SK-N-MC (cell line): ENCODE measurements around the gene ITGA8.
A peak's percentile ranks its signal among the peaks of the same experiment; 100 is the strongest.

Source experiments
- DNase-seq: peaks from one replicate; pipeline ENCODE4 v3.0.0-alpha.2; 2011; ENCODE audit warnings: low read depth, low spot score
- H3K27ac ChIP-seq: fragments of 200-600 bp; sonication (generic); 2 replicates; pipeline ENCODE4 v1.5.1; 2016; ENCODE audit warnings: mixed run types
- H3K36me3 ChIP-seq: fragments of 200-600 bp; sonication (generic); 2 replicates; pipeline ENCODE4 v1.6.1; 2017; ENCODE audit warnings: antibody characterized with exemption, low read length, mixed read lengths; ENCODE audit not compliant: insufficient read depth
- H3K4me3 ChIP-seq: fragments of 200-600 bp; sonication (generic); 2 replicates; pipeline ENCODE4 v1.5.1; 2016
- H3K9ac ChIP-seq: fragments of 200-600 bp; sonication (generic); 2 replicates; pipeline ENCODE4 v1.8.0; 2017; ENCODE audit warnings: mixed run types, mixed read lengths; ENCODE audit not compliant: insufficient read length
- H3K9me3 ChIP-seq: fragments of 200-600 bp; sonication (generic); 2 replicates; pipeline ENCODE4 v1.6.1; 2017; ENCODE audit warnings: low read depth, mild to moderate bottlenecking, antibody characterized with exemption, low read length, moderate library complexity, mixed read lengths
- EZH2 ChIP-seq: fragments of 200-600 bp; sonication (generic); IDR thresholded peaks from one replicate; pipeline ENCODE4 v1.6.1; 2017; ENCODE audit warnings: antibody characterized with exemption
- FOXP2 ChIP-seq: optimal IDR thresholded peaks from 2 replicates; pipeline ENCODE3; 2011; ENCODE audit warnings: mild to moderate bottlenecking, moderate library complexity; ENCODE audit not compliant: insufficient read depth; ENCODE audit errors: extremely low read length, control extremely low read depth
- POLR2AphosphoS5 ChIP-seq: IDR thresholded peaks from 2 replicates; pipeline ENCODE4 v1.6.1; 2012; ENCODE audit warnings: mild to moderate bottlenecking, low read depth, low read length, borderline replicate concordance

ITGA8 gene

DNA sequence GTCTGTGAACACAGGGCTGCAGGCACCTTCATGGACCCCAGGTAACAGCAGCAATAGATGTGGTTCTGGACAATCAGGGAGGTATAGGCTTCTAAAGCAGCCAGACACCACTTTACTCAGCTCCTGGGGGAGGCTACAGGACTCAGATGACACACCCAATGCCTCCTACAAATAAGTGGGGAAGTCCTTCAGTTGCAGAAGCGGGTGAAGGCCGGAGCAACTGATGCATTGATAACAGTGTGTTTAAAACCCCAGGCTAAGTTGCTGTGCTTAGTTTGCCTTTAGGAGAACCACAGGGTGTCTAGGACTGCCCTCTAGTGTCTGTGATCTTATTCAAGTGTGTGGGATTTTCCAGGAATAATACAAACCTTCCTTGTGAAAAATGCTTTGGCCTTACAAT lies 5.9 kb upstream of the ITGA8 start:
- no peak for DNase-seq

DNA sequence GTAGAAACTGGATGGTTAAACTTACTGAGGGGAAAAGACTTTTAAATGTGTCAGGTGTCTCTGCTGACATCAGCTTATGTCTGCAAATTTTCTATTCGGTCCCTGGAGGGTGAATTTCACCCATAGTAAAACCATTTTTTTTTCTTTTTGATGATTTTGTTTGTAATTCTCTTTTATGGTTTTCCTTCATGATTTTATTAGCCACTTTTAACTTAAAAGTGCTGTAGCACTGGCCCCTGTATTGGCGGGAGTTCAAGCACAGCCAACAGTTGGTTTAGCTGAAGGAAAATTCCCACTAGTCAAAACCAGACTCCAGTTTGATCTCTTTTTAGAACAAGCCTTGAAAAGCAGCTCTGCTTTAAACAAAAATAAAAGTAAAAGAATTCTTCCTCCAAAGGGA lies 5.0 kb upstream of the ITGA8 start:
- TF ChIP-seq FOXP2 = no peak
- TF ChIP-seq EZH2 = no peak
- no peak for TF ChIP-seq POLR2AphosphoS5
- DNase-seq = no peak
- Histone ChIP-seq H3K9ac (no peak overlapping the region), H3K9me3 (no peaks in the 10 kb centered on the region), H3K4me3 (no peak overlapping the region), H3K36me3 (no peaks in the 10 kb centered on the region), H3K27ac (no peak overlapping the region)

More for the DNA sequence above, 5.9 kb upstream of the ITGA8 start:
- Histone ChIP-seq H3K9me3 (no peaks in the 10 kb centered on the region), H3K36me3 (no peaks in the 10 kb centered on the region), H3K27ac (no peak overlapping the region), H3K9ac (no peak overlapping the region), H3K4me3 (no peak overlapping the region)
- TF ChIP-seq FOXP2 (no peak), POLR2AphosphoS5 (no peak), EZH2 (no peak)

- no peak for DNase-seq
- no peak overlapping the region for H3K4me3 ChIP-seq
- TF ChIP-seq POLR2AphosphoS5 = no peak
- TF ChIP-seq EZH2 = no peak
Measured at GRCh38 chr10:15723803-15724202, 4.1 kb upstream of the ITGA8 start.

GRCh38 chr10:15720635-15721287 lies 1.0 kb upstream of the ITGA8 start:
- no peak overlapping the region for H3K4me3 ChIP-seq
- no peaks in the 10 kb centered on the region for H3K9me3 ChIP-seq
- no peak overlapping the region for H3K27ac ChIP-seq
- no peak overlapping the region for H3K9ac ChIP-seq
- no peak for TF ChIP-seq POLR2AphosphoS5
- no peak for TF ChIP-seq FOXP2
- peak; percentile 55 for TF ChIP-seq EZH2
- DNase-seq = no peak
- H3K36me3 ChIP-seq = no peaks in the 10 kb centered on the region

More at GRCh38 chr10:15723803-15724202, 4.1 kb upstream of the ITGA8 start:
- H3K36me3 ChIP-seq = no peaks in the 10 kb centered on the region
- no peak overlapping the region for H3K27ac ChIP-seq
- no peaks in the 10 kb centered on the region for H3K9me3 ChIP-seq
- no peak overlapping the region for H3K9ac ChIP-seq

GRCh38 chr10:15719049-15719898 lies 448 bp downstream of the ITGA8 start:
- no peak for DNase-seq
- no peak overlapping the region for H3K4me3 ChIP-seq

DNA sequence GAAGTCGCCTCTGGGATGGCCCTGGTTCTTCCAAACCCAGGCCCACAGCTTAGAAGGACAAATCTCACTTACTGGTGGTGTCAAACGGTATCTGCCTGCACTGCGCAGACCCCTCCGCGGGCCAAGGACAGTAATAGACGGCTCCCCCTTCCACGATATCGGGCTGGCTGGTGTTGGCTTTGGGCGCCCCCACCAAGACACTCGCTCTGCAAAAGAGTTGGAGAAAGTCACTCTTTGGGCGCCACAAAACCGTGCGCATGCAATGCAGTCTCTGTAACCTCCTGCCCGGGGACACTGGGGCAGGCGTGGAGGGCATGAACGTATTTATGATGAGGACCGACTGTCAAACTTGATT lies 1.1 kb downstream of the ITGA8 start:
- no peak for DNase-seq
- TF ChIP-seq EZH2 = no peak
- no peak for TF ChIP-seq POLR2AphosphoS5
- TF ChIP-seq FOXP2 = no peak
- no peaks in the 10 kb centered on the region for H3K9me3 ChIP-seq
- H3K27ac ChIP-seq = no peak overlapping the region
- H3K4me3 ChIP-seq = no peak overlapping the region
- no peak overlapping the region for H3K9ac ChIP-seq
- H3K36me3 ChIP-seq = no peaks in the 10 kb centered on the region

More at GRCh38 chr10:15719049-15719898, 448 bp downstream of the ITGA8 start:
- no peaks in the 10 kb centered on the region for H3K36me3 ChIP-seq
- H3K9ac ChIP-seq = no peak overlapping the region
- TF ChIP-seq FOXP2 (no peak), EZH2 (no peak), POLR2AphosphoS5 (no peak)
- no peaks in the 10 kb centered on the region for H3K9me3 ChIP-seq
- H3K27ac ChIP-seq = no peak overlapping the region

DNA sequence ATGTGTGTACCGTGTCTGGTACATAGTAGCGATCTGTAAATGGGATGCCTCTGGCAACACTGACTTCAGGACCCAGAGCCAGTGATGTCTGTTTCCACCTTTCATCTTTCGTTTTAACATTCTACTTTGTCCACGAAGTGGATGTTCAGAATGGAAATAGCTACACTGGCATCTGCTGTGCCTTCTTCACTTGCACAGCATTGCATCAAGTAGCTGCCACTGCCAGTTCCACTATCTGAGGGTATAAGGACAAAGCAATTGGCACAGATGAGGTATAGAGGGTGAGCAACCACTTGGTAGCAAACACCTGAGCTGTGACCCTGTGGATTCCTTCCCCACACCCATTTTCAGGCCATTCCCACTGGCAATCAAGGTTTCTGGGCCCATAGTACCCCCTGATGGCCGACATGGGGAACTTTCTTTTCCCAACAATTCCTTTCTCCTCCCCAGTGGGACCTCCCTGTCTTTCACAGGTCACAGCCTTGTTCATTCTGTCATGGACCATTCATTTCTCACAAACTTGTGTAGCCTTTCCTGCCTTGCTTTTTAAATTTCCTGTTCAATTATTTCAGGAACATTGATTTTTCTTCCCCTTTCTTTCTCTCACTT lies 4.0 kb downstream of the ITGA8 start:
- no peak for TF ChIP-seq EZH2
- no peak for TF ChIP-seq FOXP2
- no peak for TF ChIP-seq POLR2AphosphoS5
- no peaks in the 10 kb centered on the region for H3K9me3 ChIP-seq
- no peak for DNase-seq
- no peak overlapping the region for H3K9ac ChIP-seq
- H3K4me3 ChIP-seq = no peak overlapping the region
- no peaks in the 10 kb centered on the region for H3K36me3 ChIP-seq
- no peak overlapping the region for H3K27ac ChIP-seq

- DNase-seq = no peak
- Histone ChIP-seq H3K4me3 (no peak overlapping the region), H3K9me3 (no peaks in the 10 kb centered on the region), H3K36me3 (no peaks in the 10 kb centered on the region), H3K27ac (no peak overlapping the region), H3K9ac (no peak overlapping the region)
- no peak for TF ChIP-seq FOXP2
- TF ChIP-seq EZH2 = no peak
- no peak for TF ChIP-seq POLR2AphosphoS5
Measured at GRCh38 chr10:15714847-15715246, 4.9 kb downstream of the ITGA8 start.
